T47D (cell line): ENCODE data around the gene CASP5.
"Not testable (repeated sequence)": the region's sequence is repeated elsewhere in the genome, so short reads cannot be mapped to it uniquely, and the experiment has no call there.

Experiments
- DNase-seq, 2 experiments: peaks; one replicate each; pipeline versions ENCODE4 v3.0.0 to v3.0.0-alpha.2; 2011 to 2012; ENCODE audit warnings: low read depth in 1 of 2, low spot score in 1 of 2
- JUND ChIP-seq: IDR thresholded peaks from 2 replicates; pipeline ENCODE4 v1.6.1; 2012; ENCODE audit warnings: low read depth
- in situ Hi-C: cut with HindIII; loops from 2 replicates; pipeline ENCODE4 v1.10.0; 2016; ENCODE audit warnings: low sequenced_read_pairs, low pct_unique_long_range_greater_than_20kb

The CASP5 gene

GRCh38 chr11:105023003-105023402 is at the start of gene CASP5:
Gene CASP5, minus strand, starts transcription at chr11:105023168. Its CDS starts 32 bp downstream, at chr11:105023136.
- TF ChIP-seq JUND: no peak
- no peak for DNase-seq
- in situ Hi-C loops: no loop called here

GRCh38 chr11:105072080-105072479 is 49.1 kb upstream of the CASP5 start:
- in situ Hi-C loops, DNase-seq: not testable (repeated sequence)

GRCh38 chr11:105071089-105071732 is 48.2 kb upstream of the CASP5 start:
- in situ Hi-C loops: no loop called here
- no peak for TF ChIP-seq JUND
- no peak for DNase-seq

GRCh38 chr11:105070306-105070705 is 47.3 kb upstream of the CASP5 start:
- no peak for TF ChIP-seq JUND
- in situ Hi-C loops: no loop called here
- no peak for DNase-seq

- in situ Hi-C loops, DNase-seq: not testable (repeated sequence)
Observed at GRCh38 chr11:105069749-105070148, 46.8 kb upstream of the CASP5 start.

- in situ Hi-C loops, DNase-seq: not testable (repeated sequence)
Observed at GRCh38 chr11:105063245-105063941, 40.4 kb upstream of the CASP5 start.

- no peak for DNase-seq
- no peak for TF ChIP-seq JUND
- in situ Hi-C loops: no loop called here
Observed at GRCh38 chr11:105057432-105057831, 34.5 kb upstream of the CASP5 start.

- TF ChIP-seq JUND: no peak
- in situ Hi-C loops: no loop called here
- no peak for DNase-seq
Observed at GRCh38 chr11:105056446-105056845, 33.5 kb upstream of the CASP5 start.

GRCh38 chr11:105054723-105055493 is 31.9 kb upstream of the CASP5 start:
- TF ChIP-seq JUND: no peak
- in situ Hi-C loops: no loop called here
- DNase-seq: no peak

- no peak for TF ChIP-seq JUND
- no peak for DNase-seq
- in situ Hi-C loops: no loop called here
Observed at GRCh38 chr11:105052487-105052886, 29.5 kb upstream of the CASP5 start.

- in situ Hi-C loops: no loop called here
- no peak for TF ChIP-seq JUND
- DNase-seq: no peak
Observed at GRCh38 chr11:105051559-105051958, 28.6 kb upstream of the CASP5 start.

- in situ Hi-C loops: no loop called here
- no peak for TF ChIP-seq JUND
- DNase-seq: no peak
Observed at GRCh38 chr11:105049481-105049880, 26.5 kb upstream of the CASP5 start.
